ENCODE measurements around the gene LOXHD1.

The LOXHD1 gene

DNA sequence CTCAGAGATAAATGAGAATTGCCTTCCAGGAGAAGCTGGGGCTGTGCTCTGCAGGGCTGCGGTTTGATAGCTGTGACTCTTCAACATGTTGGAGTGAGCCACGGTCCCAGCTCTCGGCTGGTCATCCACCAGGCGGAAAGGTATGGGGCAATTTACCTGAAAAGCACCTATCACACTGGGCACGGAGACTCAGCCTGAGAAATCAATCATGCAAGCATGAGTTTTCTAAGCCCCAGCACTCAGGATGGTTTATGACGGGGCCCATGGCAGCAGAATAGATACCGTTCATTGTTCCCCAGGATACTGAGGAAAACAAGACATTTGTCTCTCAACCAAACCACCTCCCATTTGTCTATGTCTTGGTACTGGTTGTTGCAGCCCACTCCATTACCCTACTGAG is 83.9 kb downstream of the LOXHD1 start:
- Histone ChIP-seq H3K79me2 (no peaks in the 10 kb centered on the region), H3K27me3 (ENCODE audit: control insufficient read depth, insufficient read depth, low read length) (no peaks in the 10 kb centered on the region), H3K4me3 (ENCODE audit: low read depth, low read length) (no peak overlapping the region), H2AFZ (no peak overlapping the region), H3K4me2 (ENCODE audit: low read length) (no peak overlapping the region), H3K36me3 (ENCODE audit: control insufficient read depth, insufficient read depth, low read length) (no peaks in the 10 kb centered on the region), H3K9me3 (ENCODE audit: control insufficient read depth, low read length) (no peaks in the 10 kb centered on the region), H3K27ac (no peak overlapping the region), H3K4me1 (no peaks in the 10 kb centered on the region), H3K9ac (no peak overlapping the region)
- TF ChIP-seq, protein P1, sequence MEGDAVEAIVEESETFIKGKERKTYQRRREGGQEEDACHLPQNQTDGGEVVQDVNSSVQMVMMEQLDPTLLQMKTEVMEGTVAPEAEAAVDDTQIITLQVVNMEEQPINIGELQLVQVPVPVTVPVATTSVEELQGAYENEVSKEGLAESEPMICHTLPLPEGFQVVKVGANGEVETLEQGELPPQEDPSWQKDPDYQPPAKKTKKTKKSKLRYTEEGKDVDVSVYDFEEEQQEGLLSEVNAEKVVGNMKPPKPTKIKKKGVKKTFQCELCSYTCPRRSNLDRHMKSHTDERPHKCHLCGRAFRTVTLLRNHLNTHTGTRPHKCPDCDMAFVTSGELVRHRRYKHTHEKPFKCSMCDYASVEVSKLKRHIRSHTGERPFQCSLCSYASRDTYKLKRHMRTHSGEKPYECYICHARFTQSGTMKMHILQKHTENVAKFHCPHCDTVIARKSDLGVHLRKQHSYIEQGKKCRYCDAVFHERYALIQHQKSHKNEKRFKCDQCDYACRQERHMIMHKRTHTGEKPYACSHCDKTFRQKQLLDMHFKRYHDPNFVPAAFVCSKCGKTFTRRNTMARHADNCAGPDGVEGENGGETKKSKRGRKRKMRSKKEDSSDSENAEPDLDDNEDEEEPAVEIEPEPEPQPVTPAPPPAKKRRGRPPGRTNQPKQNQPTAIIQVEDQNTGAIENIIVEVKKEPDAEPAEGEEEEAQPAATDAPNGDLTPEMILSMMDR (IDR thresholded peaks at IDR 0.05), result no peak

DNA sequence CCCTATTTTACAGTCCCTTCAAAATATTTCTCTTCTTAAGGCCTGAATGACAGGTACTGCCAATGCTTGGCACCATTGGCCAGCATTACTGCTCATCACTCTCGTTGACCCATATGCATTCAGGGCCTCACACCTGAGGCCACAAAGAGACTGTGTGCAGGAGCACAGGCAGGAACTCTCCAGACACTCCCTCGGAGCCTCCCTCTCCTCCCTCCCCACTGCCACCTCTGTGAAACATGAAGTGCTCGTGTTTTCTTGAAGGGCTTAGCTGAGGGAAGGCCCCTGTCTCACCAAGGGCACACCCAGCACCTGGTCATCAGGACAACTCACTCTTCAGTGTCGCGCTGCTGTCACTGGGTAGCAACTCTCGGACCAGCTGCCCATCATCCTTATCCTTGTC is 85.3 kb downstream of the LOXHD1 start:
- H2AFZ ChIP-seq, result no peak overlapping the region
- H3K36me3 ChIP-seq (ENCODE audit: control insufficient read depth, insufficient read depth, low read length), result no peaks in the 10 kb centered on the region
- no peak overlapping the region for H3K4me3 ChIP-seq (ENCODE audit: low read depth, low read length)
- H3K4me1 ChIP-seq, result no peaks in the 10 kb centered on the region
- H3K4me2 ChIP-seq (ENCODE audit: low read length), result no peak overlapping the region
- no peak overlapping the region for H3K9ac ChIP-seq
- TF ChIP-seq, protein P1 (IDR thresholded peaks at IDR 0.05), result no peak
- H3K27ac ChIP-seq, result no peak overlapping the region
- H3K9me3 ChIP-seq (ENCODE audit: control insufficient read depth, low read length), result no peaks in the 10 kb centered on the region
- H3K79me2 ChIP-seq, result no peaks in the 10 kb centered on the region
- no peaks in the 10 kb centered on the region for H3K27me3 ChIP-seq (ENCODE audit: control insufficient read depth, insufficient read depth, low read length)

DNA sequence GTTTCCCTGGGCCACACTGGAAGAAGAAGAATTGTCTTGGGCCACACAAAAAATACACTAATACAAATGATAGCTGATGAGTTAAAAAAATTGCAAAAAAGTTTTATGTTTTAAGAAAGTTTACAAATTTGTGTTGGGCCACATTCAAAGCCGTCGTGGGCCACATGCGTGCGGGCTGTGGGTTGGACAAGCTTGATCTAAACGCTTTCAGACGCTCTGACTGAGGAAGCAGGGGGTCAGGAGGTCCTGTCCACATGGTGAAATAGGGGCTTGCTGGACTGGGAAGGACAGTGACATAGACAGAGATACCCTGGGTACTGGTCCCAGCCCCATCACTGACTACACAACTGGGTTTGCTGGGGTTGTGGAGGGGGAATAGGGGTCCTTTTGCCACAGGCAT is 86.4 kb downstream of the LOXHD1 start:
- H2AFZ ChIP-seq, result no peak overlapping the region
- H3K79me2 ChIP-seq, result no peaks in the 10 kb centered on the region
- TF ChIP-seq, protein P1 (IDR thresholded peaks at IDR 0.05), result no peak
- H3K27ac ChIP-seq, result no peak overlapping the region
- H3K27me3 ChIP-seq (ENCODE audit: control insufficient read depth, insufficient read depth, low read length), result no peaks in the 10 kb centered on the region
- H3K36me3 ChIP-seq (ENCODE audit: control insufficient read depth, insufficient read depth, low read length), result no peaks in the 10 kb centered on the region
- no peaks in the 10 kb centered on the region for H3K9me3 ChIP-seq (ENCODE audit: control insufficient read depth, low read length)
- no peak overlapping the region for H3K4me3 ChIP-seq (ENCODE audit: low read depth, low read length)
- H3K4me2 ChIP-seq (ENCODE audit: low read length), result no peak overlapping the region
- no peak overlapping the region for H3K9ac ChIP-seq
- H3K4me1 ChIP-seq, result no peaks in the 10 kb centered on the region

DNA sequence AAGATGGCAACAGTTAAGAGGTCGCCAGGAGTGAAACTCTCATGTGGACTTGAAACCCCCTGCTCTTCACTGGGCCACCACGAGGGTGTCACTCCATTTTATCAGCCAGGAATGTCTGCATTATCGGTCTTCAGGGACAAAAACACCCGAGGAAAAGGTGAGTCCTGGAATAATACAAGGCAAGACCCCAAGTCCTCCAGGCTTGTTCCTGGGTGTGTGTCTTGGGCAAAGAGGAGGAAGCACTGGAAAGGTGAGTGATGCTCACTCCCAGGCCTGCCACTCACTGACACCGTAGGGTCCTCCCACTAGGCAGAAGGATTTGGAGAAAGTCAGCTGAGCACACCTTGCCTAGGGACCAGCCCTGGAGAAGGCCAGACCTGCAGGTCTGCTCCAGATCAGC is 86.9 kb downstream of the LOXHD1 start:
- TF ChIP-seq, protein P1 (IDR thresholded peaks at IDR 0.05), result no peak
- Histone ChIP-seq H3K4me3 (ENCODE audit: low read depth, low read length) (no peak overlapping the region), H3K4me1 (no peaks in the 10 kb centered on the region), H3K36me3 (ENCODE audit: control insufficient read depth, insufficient read depth, low read length) (no peaks in the 10 kb centered on the region), H2AFZ (no peak overlapping the region), H3K27ac (no peak overlapping the region), H3K9ac (no peak overlapping the region), H3K4me2 (ENCODE audit: low read length) (no peak overlapping the region), H3K9me3 (ENCODE audit: control insufficient read depth, low read length) (no peaks in the 10 kb centered on the region), H3K27me3 (ENCODE audit: control insufficient read depth, insufficient read depth, low read length) (no peaks in the 10 kb centered on the region), H3K79me2 (no peaks in the 10 kb centered on the region)

DNA sequence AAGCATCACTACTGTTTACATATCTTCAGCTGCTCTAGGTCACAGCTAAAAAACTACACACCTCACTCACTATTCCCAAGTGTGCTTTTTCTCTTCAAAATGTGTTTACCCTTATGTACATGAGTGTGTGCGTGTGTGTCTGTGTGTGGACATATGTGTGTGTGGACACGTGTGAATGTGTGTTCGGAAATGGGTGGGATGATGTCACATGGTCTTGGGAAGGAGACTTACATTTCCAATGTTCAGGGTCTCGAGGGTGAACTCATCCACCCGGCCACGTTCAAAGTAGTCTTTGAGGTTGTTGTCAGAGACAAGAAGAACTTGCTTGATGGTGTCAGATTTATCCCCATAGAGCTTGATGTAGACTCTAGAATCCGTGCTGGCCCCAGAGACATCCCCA is 87.8 kb downstream of the LOXHD1 start:
- Histone ChIP-seq H3K27me3 (ENCODE audit: control insufficient read depth, insufficient read depth, low read length) (no peaks in the 10 kb centered on the region), H3K9me3 (ENCODE audit: control insufficient read depth, low read length) (no peaks in the 10 kb centered on the region), H3K36me3 (ENCODE audit: control insufficient read depth, insufficient read depth, low read length) (no peaks in the 10 kb centered on the region), H3K27ac (no peak overlapping the region), H3K9ac (no peak overlapping the region), H2AFZ (no peak overlapping the region), H3K4me1 (no peaks in the 10 kb centered on the region), H3K4me3 (ENCODE audit: low read depth, low read length) (no peak overlapping the region), H3K4me2 (ENCODE audit: low read length) (no peak overlapping the region), H3K79me2 (no peaks in the 10 kb centered on the region)
- TF ChIP-seq, protein P1 (IDR thresholded peaks at IDR 0.05), result no peak
